HL-60/S4 treated with retinoic acid at 250 ng/mL for 4 days and 3 days (cell line): Measurements from ENCODE around the gene MSH5.
"Not testable (repeated sequence)": the region's sequence is repeated elsewhere in the genome, so short reads cannot be mapped to it uniquely, and the experiment has no call there.

Experiments used
- in situ Hi-C: fragments of 300-500 bp; cut with MboI; formaldehyde crosslinking; loops from 2 replicates; pipeline ENCODE4 v1.7.0; 2022; ENCODE audit warnings: low sequenced_read_pairs

The MSH5 gene

GRCh38 chr6:31796993-31797385, 57.2 kb downstream of the MSH5 start:
- in situ Hi-C loops, result no loop called here

- in situ Hi-C loops, result no loop called here
These were observed 57.8 kb downstream of the MSH5 start for GRCh38 chr6:31797588-31797987.

GRCh38 chr6:31799781-31800180, 60.0 kb downstream of the MSH5 start:
- in situ Hi-C loops, result no loop called here

- in situ Hi-C loops, result not testable (repeated sequence)
These were observed 61.5 kb downstream of the MSH5 start for GRCh38 chr6:31801031-31801927.

GRCh38 chr6:31805939-31806469, 66.2 kb downstream of the MSH5 start:
- in situ Hi-C loops, result no loop called here

- in situ Hi-C loops, result no loop called here
These were observed 66.9 kb downstream of the MSH5 start, which contains the start of gene LSM2 for GRCh38 chr6:31806470-31807272. TSS of gene LSM2 (minus strand) at chr6:31806966. CDS start at chr6:31806757, 209 bp downstream.

GRCh38 chr6:31808599-31808998, 68.8 kb downstream of the MSH5 start:
- in situ Hi-C loops, result not testable (repeated sequence)

GRCh38 chr6:31811645-31812044, 71.8 kb downstream of the MSH5 start:
- in situ Hi-C loops, result no loop called here
